HuH-7.5 (cell line): Measurements from ENCODE around the gene SETD9.

Experiments
- DNase-seq: peaks from one replicate; pipeline ENCODE4 v3.0.0; 2011; ENCODE audit warnings: low spot score

SETD9 gene

GRCh38 chr5:56909294-56910209 lies at the start of gene SETD9:
Gene SETD9 (plus strand): TSS chr5:56909596. CDS start chr5:56909646, 50 bp downstream.
- peak; percentile 62 for DNase-seq

DNA sequence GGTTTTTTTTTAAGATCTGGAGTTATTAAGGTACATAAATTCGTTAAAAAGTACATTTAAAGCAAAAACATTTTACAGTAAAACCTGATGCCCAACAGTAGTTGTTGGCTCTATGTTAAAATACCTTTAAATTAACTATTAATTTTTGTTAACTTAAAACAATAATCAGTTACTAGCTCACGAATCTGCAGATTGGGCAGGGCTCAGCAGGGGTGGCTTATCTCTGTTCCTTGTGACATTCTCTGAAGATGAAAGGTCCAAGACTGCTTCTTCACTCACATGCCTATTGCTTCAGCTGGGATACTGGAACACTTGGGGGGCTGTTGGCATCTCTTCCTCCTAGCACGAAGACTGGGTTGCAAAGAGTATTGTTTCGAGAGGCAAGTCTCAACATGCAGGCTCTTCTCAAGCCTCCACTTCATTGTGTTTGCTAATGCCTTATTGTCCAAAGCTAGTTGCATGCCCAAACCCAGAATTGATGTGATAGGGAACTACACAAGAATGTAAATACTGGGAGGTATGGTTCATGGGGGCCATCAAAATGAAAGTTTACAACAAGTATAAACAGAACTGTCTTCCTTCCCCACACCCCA lies 47.4 kb upstream of the SETD9 start:
- DNase-seq: no peak

DNA sequence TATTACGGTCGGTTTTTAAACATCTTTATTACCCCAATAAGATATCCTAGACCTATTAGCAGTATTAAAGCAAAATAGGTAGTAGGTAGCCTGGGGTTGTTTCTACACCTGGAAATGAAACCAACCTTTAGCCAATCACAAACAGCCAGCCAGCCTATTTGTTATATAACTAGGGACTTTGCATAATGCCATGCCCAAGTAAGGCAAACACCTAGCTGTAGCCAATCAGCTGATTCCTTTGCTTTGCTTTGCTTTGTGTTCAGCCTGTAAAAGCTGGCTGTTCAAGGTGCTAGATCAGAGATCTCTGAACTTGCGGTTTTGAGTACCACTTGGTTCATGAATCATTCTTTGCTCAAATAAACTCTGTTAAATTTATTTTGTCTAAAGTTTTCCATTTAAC lies 46.5 kb upstream of the SETD9 start:
- DNase-seq: no peak

DNA sequence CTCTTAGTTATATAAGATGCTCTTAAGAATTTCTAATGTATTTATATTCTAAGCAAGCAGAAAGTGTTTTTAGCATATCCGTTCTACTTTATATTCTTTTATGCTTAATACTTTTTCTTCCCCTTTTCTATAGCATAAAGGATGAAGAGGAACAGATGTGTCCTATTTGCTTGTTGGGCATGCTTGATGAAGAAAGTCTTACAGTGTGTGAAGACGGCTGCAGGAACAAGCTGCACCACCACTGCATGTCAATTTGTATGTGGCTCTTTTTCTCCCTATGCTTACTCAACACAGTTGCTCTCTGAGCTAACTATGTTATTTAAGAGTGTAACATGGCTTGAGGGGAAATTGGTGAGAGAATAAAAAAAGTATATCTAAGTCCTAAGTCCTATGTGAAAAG lies 37.6 kb upstream of the SETD9 start:
- DNase-seq: no peak

- DNase-seq: no peak
Measured at GRCh38 chr5:56873056-56873455, 36.3 kb upstream of the SETD9 start.

- no peak for DNase-seq
Measured at GRCh38 chr5:56876327-56876726, 33.1 kb upstream of the SETD9 start.

DNA sequence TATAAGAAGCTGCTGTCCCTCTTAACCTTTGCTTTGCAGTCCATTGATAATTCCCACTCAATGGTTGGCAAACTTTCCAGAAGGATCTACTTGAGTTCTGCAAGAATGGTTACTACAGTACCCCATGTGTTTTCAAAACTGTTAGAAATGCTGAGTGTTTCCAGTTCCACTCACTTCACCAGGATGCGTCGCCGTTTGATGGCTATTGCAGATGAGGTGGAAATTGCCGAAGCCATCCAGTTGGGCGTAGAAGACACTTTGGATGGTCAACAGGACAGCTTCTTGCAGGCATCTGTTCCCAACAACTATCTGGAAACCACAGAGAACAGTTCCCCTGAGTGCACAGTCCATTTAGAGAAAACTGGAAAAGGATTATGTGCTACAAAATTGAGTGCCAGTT lies 27.8 kb upstream of the SETD9 start:
- DNase-seq: no peak

DNA sequence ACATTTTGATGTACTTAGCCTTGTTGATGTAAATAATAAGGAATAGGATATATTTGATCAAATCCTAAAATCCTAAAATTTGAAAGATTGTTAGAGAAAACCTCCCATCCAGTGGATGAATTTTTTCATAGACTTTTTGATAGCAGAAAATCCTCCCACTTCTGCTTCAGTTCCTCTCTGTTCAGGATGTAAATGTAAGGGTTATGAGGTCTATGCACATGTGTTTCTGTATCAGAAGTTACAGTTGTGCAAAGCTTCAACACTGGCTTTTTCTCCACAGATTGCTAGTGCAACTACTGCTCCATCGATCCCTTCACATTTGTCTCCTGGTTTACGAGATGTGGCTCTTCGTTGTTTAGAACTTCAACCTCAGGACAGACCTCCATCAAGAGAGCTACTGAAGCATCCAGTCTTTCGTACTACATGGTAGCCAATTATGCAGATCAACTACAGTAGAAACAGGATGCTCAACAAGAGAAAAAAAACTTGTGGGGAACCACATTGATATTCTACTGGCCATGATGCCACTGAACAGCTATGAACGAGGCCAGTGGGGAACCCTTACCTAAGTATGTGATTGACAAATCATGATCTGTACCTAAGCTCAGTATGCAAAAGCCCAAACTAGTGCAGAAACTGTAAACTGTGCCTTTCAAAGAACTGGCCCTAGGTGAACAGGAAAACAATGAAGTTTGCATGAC lies 16.0 kb upstream of the SETD9 start:
- DNase-seq: no peak

- no peak for DNase-seq
Measured at GRCh38 chr5:56896763-56897162, 12.6 kb upstream of the SETD9 start.

DNA sequence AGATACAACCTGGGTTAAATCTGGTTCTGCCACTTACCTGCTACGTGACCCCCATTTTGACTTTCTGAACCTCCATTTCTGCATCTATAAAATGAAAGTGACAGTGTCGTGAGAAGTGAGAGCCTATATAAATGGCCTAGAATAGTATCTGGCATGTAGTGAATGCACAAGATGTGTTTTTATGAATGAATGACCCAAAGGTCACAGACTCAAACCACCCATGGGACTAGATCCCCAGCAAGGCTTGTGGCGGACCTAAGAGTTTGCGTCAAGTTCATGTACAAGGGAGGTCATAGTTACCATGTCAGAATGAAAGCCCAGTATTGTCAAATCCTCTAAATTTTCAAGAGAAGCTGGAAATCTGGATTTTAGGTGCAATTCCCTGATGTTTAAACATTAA lies 11.2 kb upstream of the SETD9 start:
- no peak for DNase-seq

GRCh38 chr5:56900395-56900794 lies 9.0 kb upstream of the SETD9 start:
- DNase-seq: no peak

DNA sequence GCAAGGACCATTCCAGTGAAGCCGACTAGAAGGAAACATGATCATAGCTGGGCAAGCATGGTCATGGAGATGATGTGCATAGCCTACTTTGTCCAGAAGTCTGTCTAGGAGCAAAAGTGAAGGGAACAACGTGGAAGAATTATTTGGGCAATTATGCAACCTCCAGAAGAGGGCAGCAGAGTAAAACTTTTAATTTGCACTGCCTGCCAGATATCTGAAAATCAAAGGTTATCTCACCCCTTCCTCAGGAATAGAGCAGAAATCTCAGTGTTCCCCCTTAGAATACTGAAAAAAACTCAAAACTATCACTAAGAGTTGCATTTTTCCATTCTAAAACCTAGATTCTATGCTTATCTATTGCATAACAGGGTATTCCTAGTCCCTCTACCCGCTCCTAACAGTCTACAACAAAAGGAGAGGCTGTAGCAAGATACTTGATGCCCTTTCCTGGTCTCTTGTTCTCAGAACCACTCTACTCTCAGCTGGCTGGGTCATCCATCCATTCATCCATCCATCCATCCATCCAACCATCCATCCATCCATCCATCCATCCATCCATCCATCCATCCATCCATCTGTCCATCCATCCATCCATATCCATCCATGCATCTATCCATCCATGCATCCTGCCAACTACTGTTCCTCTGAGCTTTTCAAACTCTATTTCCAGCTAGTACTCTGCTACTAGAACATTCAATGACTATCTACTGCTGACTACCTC lies 8.4 kb upstream of the SETD9 start:
- no peak for DNase-seq

- DNase-seq: no peak
Measured at GRCh38 chr5:56908942-56909293, 478 bp upstream of the SETD9 start.

- no peak for DNase-seq
Measured at GRCh38 chr5:56910210-56910965, 992 bp downstream of the SETD9 start.

DNA sequence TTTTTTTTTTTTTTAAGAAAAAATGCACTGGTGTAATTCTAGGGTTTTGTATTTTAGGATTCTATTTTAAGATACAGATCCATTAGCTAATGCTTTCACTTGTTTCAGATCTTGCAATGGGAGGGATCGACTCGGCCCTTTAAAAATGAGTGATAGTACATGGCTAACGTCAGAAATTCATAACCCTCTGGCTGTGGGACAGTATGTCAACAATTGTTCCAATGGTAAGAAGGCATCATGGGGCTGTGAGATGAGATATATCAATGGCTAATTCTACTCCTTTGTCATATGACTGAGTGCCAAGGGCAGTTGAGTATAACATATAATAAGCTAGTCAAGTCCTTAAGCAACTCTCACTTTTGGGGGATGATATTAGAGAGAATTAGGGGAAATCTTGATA lies 4.4 kb downstream of the SETD9 start:
- DNase-seq: no peak

GRCh38 chr5:56914678-56915077 lies 5.3 kb downstream of the SETD9 start:
- no peak for DNase-seq

DNA sequence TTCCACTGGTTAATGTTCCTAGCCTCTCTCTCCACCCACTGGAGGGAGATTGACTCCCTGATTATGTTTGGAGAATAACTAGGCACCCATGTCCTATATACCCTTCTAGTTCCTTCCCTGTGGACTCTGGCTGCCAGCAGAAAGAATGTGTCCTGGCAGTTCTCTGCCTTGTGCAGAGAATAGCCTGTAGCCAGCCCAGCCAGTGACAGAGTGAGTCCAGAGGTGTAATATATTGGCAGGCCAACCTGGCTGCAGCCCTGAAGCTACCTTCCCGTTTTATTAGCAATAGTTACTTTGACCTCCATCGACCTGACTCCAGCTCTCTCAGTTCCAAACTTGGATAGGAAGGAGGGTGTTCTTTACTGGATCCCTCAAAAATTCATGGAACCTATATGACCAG lies 8.1 kb downstream of the SETD9 start:
- no peak for DNase-seq

DNA sequence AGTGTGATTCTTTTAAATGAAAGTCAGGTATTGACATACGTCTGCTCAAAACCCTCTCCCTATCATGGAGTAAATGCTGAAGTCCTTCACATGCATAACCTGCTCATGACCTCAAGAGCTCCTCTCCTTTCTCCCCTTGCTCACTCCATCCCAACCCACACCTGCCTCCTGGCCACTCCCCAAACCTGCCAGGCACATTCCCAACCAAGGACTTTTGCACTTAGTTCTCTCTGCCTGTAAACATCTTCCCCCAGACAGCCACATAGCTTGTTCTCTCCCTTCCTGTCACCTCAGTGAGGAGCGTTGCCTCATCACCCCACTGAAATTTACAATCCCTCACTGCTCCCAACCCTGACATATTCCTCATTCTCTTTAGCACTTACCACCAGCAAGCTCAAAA lies 8.7 kb downstream of the SETD9 start:
- DNase-seq: no peak

- DNase-seq: no peak
Measured at GRCh38 chr5:56919942-56920662, 10.7 kb downstream of the SETD9 start.

- no peak for DNase-seq
Measured at GRCh38 chr5:56922922-56923321, 13.5 kb downstream of the SETD9 start.

DNA sequence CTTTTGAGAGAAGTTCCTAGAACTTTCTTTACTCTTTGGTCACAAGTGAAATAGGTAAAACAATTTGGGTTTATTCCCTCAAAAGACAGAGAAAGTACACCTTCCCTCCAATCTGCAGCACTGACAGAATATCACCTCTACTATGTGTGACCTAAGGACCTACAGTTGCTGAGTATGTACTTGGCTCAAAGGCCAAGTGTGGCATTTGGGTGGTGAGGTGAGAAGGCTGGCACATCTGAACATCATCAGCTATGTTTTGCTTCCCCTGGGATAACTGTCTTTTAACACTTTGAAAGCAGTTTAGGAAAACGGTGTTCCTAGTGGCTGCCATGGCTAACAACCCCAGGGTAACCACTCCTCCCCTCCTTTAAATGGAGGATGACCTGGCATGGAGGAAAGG lies 24.9 kb downstream of the SETD9 start:
- no peak for DNase-seq
